Muscle layer of colon (tissue), 2 donors: ENCODE results near the gene PDCD7.
"Not testable (repeated sequence)": the region's sequence is repeated elsewhere in the genome, so short reads cannot be mapped to it uniquely, and the experiment has no call there.

Experiments used
- H3K27ac ChIP-seq: one replicate; pipeline ENCODE4 v1.7.0; 2013; ENCODE audit warnings: low read depth, mild to moderate bottlenecking, low read length, moderate library complexity
- H3K27me3 ChIP-seq, 2 donors: one replicate each; pipeline ENCODE4 v1.7.0; 2013; ENCODE audit warnings: low read length in 2 of 2, mild to moderate bottlenecking in 2 of 2; ENCODE audit not compliant: insufficient read depth in 2 of 2, control insufficient read depth in 1 of 2
- H3K36me3 ChIP-seq: one replicate; pipeline ENCODE4 v1.7.0; 2013; ENCODE audit warnings: mild to moderate bottlenecking, low read length; ENCODE audit not compliant: insufficient read depth
- H3K4me1 ChIP-seq: one replicate; pipeline ENCODE4 v1.7.0; 2013; ENCODE audit warnings: mild to moderate bottlenecking, low read length; ENCODE audit not compliant: insufficient read depth
- H3K4me3 ChIP-seq, 2 donors: one replicate each; pipeline ENCODE4 v1.7.0; 2013; ENCODE audit warnings: low read length in 2 of 2, low read depth in 1 of 2, mild to moderate bottlenecking in 1 of 2, moderate library complexity in 1 of 2
- H3K9ac ChIP-seq: one replicate; pipeline ENCODE4 v1.7.0; 2013; ENCODE audit warnings: low read length
- H3K9me3 ChIP-seq: one replicate; pipeline ENCODE4 v1.7.0; 2013; ENCODE audit warnings: mild to moderate bottlenecking, low read length
- donor health status: abdominal sarcoma.
- donor health status: Adenocarcinoma of cecum.

Gene PDCD7, protein sequence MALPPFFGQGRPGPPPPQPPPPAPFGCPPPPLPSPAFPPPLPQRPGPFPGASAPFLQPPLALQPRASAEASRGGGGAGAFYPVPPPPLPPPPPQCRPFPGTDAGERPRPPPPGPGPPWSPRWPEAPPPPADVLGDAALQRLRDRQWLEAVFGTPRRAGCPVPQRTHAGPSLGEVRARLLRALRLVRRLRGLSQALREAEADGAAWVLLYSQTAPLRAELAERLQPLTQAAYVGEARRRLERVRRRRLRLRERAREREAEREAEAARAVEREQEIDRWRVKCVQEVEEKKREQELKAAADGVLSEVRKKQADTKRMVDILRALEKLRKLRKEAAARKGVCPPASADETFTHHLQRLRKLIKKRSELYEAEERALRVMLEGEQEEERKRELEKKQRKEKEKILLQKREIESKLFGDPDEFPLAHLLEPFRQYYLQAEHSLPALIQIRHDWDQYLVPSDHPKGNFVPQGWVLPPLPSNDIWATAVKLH

DNA sequence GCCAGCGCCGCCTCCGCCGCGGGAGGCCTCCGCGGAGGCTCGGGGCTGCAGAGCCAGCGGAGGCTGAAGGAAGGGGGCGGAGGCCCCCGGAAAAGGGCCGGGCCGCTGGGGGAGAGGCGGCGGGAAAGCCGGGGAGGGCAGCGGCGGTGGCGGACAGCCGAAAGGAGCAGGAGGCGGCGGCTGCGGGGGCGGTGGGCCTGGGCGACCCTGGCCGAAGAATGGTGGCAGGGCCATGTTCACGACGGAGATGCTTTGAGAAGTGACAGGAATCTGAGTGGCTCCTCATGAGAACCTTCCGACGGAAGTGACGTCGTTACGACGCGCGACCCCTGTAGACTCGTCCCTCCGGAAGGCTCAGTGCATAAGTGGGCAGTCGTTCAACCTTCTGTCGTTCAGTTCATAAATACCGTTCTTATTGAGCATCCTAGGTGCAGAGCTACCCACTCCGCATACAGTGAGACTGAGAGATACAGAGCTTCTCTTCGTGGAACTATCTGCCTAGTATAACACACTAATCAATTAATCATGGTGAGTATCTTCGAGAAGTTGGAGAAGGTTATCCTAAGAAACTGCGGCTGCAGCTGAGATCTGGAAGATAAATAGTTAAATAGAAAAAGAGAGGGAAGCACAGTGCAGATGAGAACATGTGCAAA is at the start of gene PDCD7:
Gene PDCD7 (minus strand): TSS at position 261 of the 653 bp plus-strand sequence. CDS start 27 bp downstream, at position 234.
- peaks cover 6% of the 10 kb centered on the region for H3K4me1 ChIP-seq
- peak within 1 kb of the TSS; percentile 86 to 88 for H3K4me3 ChIP-seq
- H3K9me3 ChIP-seq: no peaks in the 10 kb centered on the region
- peak within 1 kb of the TSS; percentile 85 for H3K27ac ChIP-seq
- H3K36me3 ChIP-seq: peaks cover 10% of the 10 kb centered on the region
- no peaks in the 10 kb centered on the region for H3K27me3 ChIP-seq
- H3K9ac ChIP-seq: peak within 1 kb of the TSS; percentile 82

- no peaks in the 10 kb centered on the region for H3K9me3 ChIP-seq
- H3K27me3 ChIP-seq: no peaks in the 10 kb centered on the region
- H3K9ac ChIP-seq: no peak overlapping the region
- H3K27ac ChIP-seq: no peak overlapping the region
- no peak overlapping the region for H3K4me3 ChIP-seq
- H3K36me3 ChIP-seq: peaks cover 10% of the 10 kb centered on the region
- peaks cover 14% of the 10 kb centered on the region for H3K4me1 ChIP-seq
These were observed 48.9 kb upstream of the PDCD7 start for GRCh38 chr15:65182538-65182937.

DNA sequence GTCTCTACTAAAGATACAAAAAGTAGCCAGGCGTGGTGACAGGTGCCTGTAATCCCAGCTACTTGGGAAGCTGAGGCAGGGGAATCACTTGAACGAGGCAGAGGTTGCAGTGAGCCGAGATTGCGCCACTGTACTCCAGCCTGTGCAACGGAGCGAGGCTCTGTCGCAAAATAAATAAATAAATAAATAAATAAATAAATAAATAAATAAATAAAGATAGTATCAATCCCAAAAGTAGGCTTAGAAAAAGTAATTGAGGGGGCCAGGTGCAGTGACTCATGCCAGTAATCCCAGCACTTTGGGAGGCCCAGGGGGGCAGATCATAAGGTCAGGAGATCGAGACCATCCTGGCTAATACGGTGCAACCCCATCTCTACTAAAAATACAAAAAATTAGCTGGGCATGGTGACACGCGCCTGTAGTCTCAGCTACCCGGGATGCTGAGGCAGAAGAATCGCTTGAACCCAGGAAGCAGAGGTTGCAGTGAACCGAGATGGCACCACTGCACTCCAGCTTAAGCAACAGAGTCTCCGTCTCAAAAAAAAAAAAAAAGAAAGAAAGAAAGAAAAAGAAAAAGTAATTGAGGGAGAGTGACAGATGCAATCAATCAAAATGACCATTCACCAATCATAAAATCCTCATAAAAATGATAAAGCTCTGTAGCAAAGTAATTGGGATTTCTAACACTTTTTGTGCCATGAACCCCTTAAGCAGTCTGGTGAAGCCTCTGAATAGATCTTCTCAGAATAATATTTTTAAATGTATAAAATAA is 48.2 kb upstream of the PDCD7 start:
- Histone ChIP-seq H3K4me1 (peaks cover 14% of the 10 kb centered on the region), H3K36me3 (peaks cover 18% of the 10 kb centered on the region)
- not testable (repeated sequence) for H3K27me3 ChIP-seq, H3K27ac ChIP-seq, H3K9me3 ChIP-seq, H3K9ac ChIP-seq, H3K4me3 ChIP-seq

DNA sequence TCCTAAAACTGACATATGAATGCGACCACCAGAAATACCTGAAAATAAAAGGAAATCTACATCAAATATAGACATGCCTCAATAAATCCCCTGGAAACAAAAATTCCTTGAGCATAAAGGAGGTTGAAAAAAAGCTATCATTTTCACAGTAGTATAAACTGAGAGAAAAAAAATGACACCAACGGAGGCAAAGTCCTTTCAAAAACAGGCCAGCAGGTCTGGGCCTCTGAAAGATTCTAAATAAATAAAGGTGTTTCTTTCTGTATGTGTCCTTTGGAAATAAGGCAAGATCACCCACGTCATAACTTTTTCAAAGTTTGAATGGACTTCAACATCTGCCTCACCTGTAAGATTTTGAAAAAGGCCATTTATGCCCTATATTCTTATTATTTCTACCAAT is 46.6 kb upstream of the PDCD7 start:
- no peak overlapping the region for H3K27ac ChIP-seq
- H3K4me3 ChIP-seq: no peak overlapping the region
- H3K4me1 ChIP-seq: peaks cover 14% of the 10 kb centered on the region
- H3K9ac ChIP-seq: no peak overlapping the region
- peaks cover 28% of the 10 kb centered on the region for H3K36me3 ChIP-seq
- H3K9me3 ChIP-seq: no peaks in the 10 kb centered on the region
- H3K27me3 ChIP-seq: no peaks in the 10 kb centered on the region

GRCh38 chr15:65177901-65178300 is 44.3 kb upstream of the PDCD7 start:
- peaks cover 42% of the 10 kb centered on the region for H3K36me3 ChIP-seq
- no peak overlapping the region for H3K27ac ChIP-seq

DNA sequence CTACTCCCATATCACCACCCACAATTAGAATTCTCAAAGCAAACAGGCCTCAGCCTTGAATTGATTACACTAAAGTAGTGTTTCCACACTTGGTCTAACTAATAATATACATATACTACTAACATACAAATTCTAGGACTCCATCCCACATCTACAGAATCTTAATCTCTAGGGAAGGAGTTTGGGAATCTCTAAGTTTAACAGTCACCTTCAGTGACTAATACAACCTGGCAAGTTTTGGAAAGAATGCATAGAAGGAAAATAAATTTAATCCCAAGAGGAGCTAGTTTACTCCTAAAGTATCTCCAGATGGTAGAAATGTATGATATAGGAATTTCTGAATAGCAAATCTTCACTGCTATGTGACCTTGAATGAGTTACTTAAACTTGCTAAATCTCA is 42.4 kb upstream of the PDCD7 start:
- Histone ChIP-seq H3K27ac (no peak overlapping the region), H3K27me3 (no peaks in the 10 kb centered on the region), H3K9me3 (no peaks in the 10 kb centered on the region), H3K36me3 (peaks cover 56% of the 10 kb centered on the region), H3K9ac (peak overlapping the region; percentile 27), H3K4me3 (no peak overlapping the region), H3K4me1 (no peaks in the 10 kb centered on the region)

More at GRCh38 chr15:65177901-65178300, 44.3 kb upstream of the PDCD7 start:
- Histone ChIP-seq H3K4me1 (peaks cover 9% of the 10 kb centered on the region), H3K9me3 (no peaks in the 10 kb centered on the region), H3K9ac (no peak overlapping the region), H3K4me3 (no peak overlapping the region), H3K27me3 (no peaks in the 10 kb centered on the region)

DNA sequence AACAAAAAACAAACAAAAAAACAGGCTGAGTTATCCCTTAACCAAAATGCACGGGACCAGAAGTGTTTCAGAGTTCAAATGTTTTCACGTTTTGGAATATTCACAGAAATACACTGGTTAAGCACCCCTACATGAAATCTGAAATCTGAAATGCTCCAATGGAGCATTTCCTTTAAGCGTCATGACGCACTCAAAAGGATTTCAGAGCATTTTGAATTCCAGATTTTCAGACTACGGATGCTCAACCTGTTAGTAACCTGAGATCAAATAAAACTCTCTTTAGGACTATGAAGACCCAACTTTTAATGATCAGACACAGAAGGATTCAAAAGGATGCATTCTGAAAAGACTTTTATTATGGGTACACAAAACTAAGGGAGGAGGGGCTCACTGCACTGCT is 41.9 kb upstream of the PDCD7 start:
- no peaks in the 10 kb centered on the region for H3K27me3 ChIP-seq
- no peaks in the 10 kb centered on the region for H3K4me1 ChIP-seq
- H3K9ac ChIP-seq: peak overlapping the region; percentile 27
- no peak overlapping the region for H3K4me3 ChIP-seq
- H3K9me3 ChIP-seq: no peaks in the 10 kb centered on the region
- peaks cover 57% of the 10 kb centered on the region for H3K36me3 ChIP-seq
- H3K27ac ChIP-seq: no peak overlapping the region

DNA sequence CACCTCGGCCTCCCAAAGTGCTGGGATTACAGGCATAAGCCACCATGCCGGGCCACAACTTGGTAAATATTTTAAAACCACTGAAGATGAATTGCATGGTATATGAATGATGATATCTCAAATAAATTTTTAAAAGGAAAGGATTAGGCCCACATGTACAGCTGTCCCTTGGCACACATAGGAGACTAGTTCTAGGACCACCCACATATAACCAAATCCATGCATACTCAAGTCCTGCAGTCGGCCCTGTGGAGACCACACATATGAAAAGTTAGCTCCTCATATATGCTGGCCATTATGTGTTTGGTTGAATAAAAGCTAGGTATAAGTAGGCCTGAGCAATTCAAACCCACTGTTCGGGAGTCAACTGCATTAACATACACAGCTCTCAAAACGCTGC is 40.9 kb upstream of the PDCD7 start:
- no peak overlapping the region for H3K27ac ChIP-seq
- no peaks in the 10 kb centered on the region for H3K9me3 ChIP-seq
- no peak overlapping the region for H3K9ac ChIP-seq
- H3K36me3 ChIP-seq: peaks cover 61% of the 10 kb centered on the region
- H3K4me3 ChIP-seq: no peak overlapping the region
- H3K4me1 ChIP-seq: no peaks in the 10 kb centered on the region
- H3K27me3 ChIP-seq: no peaks in the 10 kb centered on the region

- Histone ChIP-seq H3K9ac (no peak overlapping the region), H3K27ac (no peak overlapping the region), H3K36me3 (peaks cover 53% of the 10 kb centered on the region), H3K27me3 (no peaks in the 10 kb centered on the region), H3K4me3 (no peak overlapping the region), H3K9me3 (no peaks in the 10 kb centered on the region), H3K4me1 (no peaks in the 10 kb centered on the region)
These were observed 38.9 kb upstream of the PDCD7 start for GRCh38 chr15:65172531-65172930.

DNA sequence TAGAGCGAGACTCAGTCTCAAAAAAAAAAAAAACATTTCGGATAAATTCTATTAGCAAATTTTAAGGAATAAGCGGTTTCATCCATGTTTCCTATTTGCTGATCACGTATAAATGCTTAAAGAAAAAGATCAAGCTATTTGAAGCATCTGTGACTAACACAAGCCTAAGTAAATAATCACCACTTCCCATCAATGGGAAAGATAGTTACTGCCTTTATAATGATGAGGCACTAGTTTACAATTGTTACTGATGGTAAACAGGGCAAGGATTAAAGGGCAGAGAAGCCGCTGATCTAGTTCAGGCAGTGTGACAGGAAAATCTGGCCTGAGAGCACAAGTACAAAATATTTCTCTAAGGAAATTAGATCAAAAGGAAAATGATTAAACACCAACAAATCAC is 37.8 kb upstream of the PDCD7 start:
- H3K27ac ChIP-seq: no peak overlapping the region

GRCh38 chr15:65165875-65166274 is 32.3 kb upstream of the PDCD7 start:
- Histone ChIP-seq H3K27ac (no peak overlapping the region), H3K4me3 (no peak overlapping the region), H3K36me3 (peaks cover 22% of the 10 kb centered on the region), H3K9ac (no peak overlapping the region), H3K4me1 (no peaks in the 10 kb centered on the region), H3K27me3 (no peaks in the 10 kb centered on the region), H3K9me3 (no peaks in the 10 kb centered on the region)

More for the DNA sequence above, 37.8 kb upstream of the PDCD7 start:
- Histone ChIP-seq H3K4me1 (no peaks in the 10 kb centered on the region), H3K4me3 (no peak overlapping the region), H3K9me3 (no peaks in the 10 kb centered on the region), H3K27me3 (no peaks in the 10 kb centered on the region), H3K36me3 (peaks cover 48% of the 10 kb centered on the region), H3K9ac (no peak overlapping the region)
